Anterior cingulate cortex (tissue), 58 donors: ENCODE results near the gene PEX12.
"Not testable (repeated sequence)": the region's sequence is repeated elsewhere in the genome, so short reads cannot be mapped to it uniquely, and the experiment has no call there.

Source experiments
- DNase-seq, 58 donors: peaks; one replicate each; lab custom pipeline; 2025; lab: John Stamatoyannopoulos, UW

PEX12 gene

DNA sequence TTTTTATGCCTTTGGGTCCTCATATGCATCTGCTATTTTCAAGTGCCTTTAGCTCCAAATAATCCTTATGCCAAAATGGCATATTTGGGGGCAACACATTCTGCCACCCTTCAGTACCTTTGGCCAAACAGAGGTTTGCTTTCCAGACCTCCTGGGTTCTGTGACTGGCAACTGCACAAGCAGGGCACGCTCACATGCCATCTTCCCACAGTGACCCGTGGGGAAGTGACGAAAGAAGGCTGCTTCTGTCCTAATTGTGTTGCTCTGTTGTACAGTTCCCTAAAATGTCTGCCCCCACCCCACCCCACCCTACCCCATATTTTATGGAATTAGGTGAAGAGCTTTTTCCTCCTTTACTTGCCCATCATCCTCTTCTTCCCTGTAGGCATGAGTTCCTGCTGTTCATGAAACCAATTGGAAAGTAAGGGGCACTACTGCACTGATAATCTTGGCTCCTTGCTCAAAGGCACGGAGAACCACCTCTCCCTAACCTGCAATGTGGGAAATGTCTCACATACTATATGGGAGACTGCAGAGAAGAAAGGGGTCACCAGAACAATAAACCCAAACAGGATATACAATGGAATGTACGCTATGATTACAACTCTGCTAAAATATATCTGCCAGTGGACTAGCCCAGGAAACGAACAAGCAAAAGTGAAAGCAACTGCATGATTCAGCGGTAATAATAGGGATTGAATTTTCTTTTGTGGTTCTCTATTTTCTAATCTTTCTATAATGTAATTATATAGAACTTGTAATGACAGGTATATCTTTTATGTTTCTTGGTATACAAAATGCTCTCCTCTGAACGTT is 37.6 kb downstream of the PEX12 start:
- DNase-seq = peak in 7 of 58 donors; percentile 3 to 37 (median 10)

DNA sequence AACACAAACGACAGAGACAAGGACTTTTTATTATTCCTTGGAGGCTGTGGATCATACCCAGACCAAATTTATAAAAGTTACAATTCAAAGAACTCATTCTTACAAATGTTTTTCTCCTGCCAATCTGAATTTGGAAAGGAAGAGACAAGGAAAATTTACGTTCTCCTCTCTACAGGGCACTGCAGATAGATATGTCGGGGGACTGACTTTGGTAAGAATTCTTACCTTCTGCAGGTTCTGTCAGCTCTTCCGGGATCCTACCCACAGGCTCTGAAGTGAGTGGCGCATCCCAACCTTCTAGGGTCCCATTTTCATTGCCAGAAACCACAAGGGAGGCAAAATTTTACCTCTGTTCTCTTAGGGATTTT is 38.7 kb downstream of the PEX12 start:
- no peak for DNase-seq

- DNase-seq = no peak
Observed at GRCh38 chr17:35537601-35538141, 40.7 kb downstream of the PEX12 start, which contains the start of gene SLFN12L. Gene SLFN12L (minus strand): TSS chr17:35537678. CDS start chr17:35522364, 15,314 bp downstream.

GRCh38 chr17:35536664-35537171 is 41.7 kb downstream of the PEX12 start:
- no peak for DNase-seq

- not testable (repeated sequence) for DNase-seq
Observed at GRCh38 chr17:35535406-35535805, 43.0 kb downstream of the PEX12 start.

GRCh38 chr17:35534576-35535093 is 43.7 kb downstream of the PEX12 start:
- DNase-seq = no peak

GRCh38 chr17:35531160-35531559 is 47.2 kb downstream of the PEX12 start:
- DNase-seq = no peak

DNA sequence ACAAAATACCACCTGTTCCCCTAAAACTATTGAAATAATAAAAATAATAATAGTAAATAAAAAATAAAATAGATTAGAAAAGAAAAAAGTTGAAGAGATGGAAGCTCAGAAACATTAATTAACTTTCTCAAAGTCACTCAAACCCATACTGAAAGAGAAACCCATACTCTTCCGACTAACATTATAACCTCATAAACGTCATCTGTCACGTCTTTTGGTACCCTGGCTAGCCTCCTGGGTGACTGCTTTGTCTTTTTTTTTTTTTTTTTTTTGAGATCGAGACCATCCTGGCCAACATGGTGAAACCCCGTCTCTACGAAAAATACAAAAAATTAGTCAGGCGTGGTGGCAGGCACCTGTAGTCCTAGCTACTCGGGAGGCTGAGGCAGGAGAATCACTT is 48.5 kb downstream of the PEX12 start:
- no peak for DNase-seq

GRCh38 chr17:35529326-35529725 is 49.0 kb downstream of the PEX12 start:
- not testable (repeated sequence) for DNase-seq
